B cell (primary cell): ENCODE measurements around the gene KRT222.

ENCODE experiments used
- EZH2 ChIP-seq: IDR thresholded peaks from 2 replicates; pipeline ENCODE4 v1.6.1; 2012; ENCODE audit warnings: borderline replicate concordance, low read depth, mild to moderate bottlenecking, moderate library complexity, low read length; ENCODE audit not compliant: insufficient read depth, poor library complexity, severe bottlenecking
- TF ChIP-seq, protein P1 (sequence below): fragments of 200-600 bp; IDR thresholded peaks from one replicate; pipeline ENCODE4 v1.8.0; 2022; ENCODE audit warnings: antibody characterized with exemption, mild to moderate bottlenecking

DNA sequence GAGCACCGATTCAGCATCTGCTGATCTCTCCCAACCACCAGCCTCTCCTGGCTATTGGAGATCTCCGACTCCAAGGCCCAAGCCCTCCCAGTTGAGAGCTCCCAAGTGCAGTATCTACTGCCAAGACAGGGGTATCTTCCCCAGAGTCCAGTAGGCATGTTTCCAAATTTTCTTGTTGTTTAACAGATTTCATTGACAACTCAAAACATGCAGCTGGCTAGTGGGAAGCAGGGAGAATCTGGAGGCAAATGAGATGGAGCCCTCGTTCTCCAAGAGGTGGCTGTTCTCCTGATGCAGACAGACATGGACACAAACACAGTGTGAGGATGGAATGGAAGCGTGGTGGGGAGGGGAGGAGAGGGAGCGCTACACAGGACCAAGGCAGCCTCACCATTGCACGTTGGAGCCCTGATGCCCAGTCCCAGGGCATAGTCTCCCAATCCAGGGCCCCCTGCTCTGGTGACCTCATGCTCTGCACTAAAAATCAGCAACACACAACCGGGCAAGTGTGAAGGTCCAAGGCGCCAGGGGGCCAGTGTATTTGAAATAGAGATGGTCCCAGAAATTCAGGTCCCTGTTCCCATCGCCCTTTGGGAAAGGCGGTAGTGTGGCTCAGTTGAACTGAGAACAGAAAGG, 49.0 kb downstream of the KRT222 start:
- TF ChIP-seq, protein P1, sequence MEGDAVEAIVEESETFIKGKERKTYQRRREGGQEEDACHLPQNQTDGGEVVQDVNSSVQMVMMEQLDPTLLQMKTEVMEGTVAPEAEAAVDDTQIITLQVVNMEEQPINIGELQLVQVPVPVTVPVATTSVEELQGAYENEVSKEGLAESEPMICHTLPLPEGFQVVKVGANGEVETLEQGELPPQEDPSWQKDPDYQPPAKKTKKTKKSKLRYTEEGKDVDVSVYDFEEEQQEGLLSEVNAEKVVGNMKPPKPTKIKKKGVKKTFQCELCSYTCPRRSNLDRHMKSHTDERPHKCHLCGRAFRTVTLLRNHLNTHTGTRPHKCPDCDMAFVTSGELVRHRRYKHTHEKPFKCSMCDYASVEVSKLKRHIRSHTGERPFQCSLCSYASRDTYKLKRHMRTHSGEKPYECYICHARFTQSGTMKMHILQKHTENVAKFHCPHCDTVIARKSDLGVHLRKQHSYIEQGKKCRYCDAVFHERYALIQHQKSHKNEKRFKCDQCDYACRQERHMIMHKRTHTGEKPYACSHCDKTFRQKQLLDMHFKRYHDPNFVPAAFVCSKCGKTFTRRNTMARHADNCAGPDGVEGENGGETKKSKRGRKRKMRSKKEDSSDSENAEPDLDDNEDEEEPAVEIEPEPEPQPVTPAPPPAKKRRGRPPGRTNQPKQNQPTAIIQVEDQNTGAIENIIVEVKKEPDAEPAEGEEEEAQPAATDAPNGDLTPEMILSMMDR, result no peak
- TF ChIP-seq EZH2, result no peak
